ENCODE results near the gene NDUFB2. TPM values are rescaled to one million over a fixed set of nuclear protein-coding genes. Genes with fewer than 3 reads are reported as not detected.
"Not testable (repeated sequence)": the region's sequence is repeated elsewhere in the genome, so short reads cannot be mapped to it uniquely, and the experiment has no call there.

NDUFB2 gene
- polyA plus RNA-seq, 1 donor (not counting 4 experiments of a cell fraction or from before 2014, with no cell fraction given) = 379 TPM

- Histone ChIP-seq H3K27ac (ENCODE audit: control insufficient read depth, insufficient read depth, low read length) (no peak overlapping the region), H3K79me2 (ENCODE audit: control insufficient read depth, insufficient read depth, low read length) (no peaks in the 10 kb centered on the region), H4K20me1 (ENCODE audit: control insufficient read depth, extremely low read depth, insufficient read depth, low read length) (no peaks in the 10 kb centered on the region), H3K36me3 (ENCODE audit: control insufficient read depth in 2 of 2, extremely low read depth in 1 of 2, insufficient read depth in 2 of 2, low read length in 2 of 2) (no peaks in the 10 kb centered on the region), H3K4me2 (ENCODE audit: control insufficient read depth, extremely low read depth, insufficient read depth, low read depth, low read length) (no peak overlapping the region), H3K27me3 (ENCODE audit: control insufficient read depth, extremely low read depth, insufficient read depth, low read length) (no peaks in the 10 kb centered on the region), H3K9ac (ENCODE audit: control insufficient read depth, extremely low read depth, insufficient read depth, low read length) (no peak overlapping the region), H3K4me3 (ENCODE audit: control insufficient read depth in 2 of 3, extremely low read depth in 1 of 3, insufficient read depth in 2 of 3, low read depth in 1 of 3, low read length in 3 of 3) (no peak overlapping the region), H2AFZ (ENCODE audit: control insufficient read depth, low read length) (no peak overlapping the region), H3K9me1 (ENCODE audit: control insufficient read depth, extremely low read depth, insufficient read depth, low read length) (no peaks in the 10 kb centered on the region), H3K4me1 (ENCODE audit: control insufficient read depth, extremely low read depth, insufficient read depth, low read length) (peaks cover 12% of the 10 kb centered on the region), H3K9me3 (ENCODE audit: control insufficient read depth, low read depth, low read length) (no peaks in the 10 kb centered on the region)
- TF ChIP-seq, protein P1, sequence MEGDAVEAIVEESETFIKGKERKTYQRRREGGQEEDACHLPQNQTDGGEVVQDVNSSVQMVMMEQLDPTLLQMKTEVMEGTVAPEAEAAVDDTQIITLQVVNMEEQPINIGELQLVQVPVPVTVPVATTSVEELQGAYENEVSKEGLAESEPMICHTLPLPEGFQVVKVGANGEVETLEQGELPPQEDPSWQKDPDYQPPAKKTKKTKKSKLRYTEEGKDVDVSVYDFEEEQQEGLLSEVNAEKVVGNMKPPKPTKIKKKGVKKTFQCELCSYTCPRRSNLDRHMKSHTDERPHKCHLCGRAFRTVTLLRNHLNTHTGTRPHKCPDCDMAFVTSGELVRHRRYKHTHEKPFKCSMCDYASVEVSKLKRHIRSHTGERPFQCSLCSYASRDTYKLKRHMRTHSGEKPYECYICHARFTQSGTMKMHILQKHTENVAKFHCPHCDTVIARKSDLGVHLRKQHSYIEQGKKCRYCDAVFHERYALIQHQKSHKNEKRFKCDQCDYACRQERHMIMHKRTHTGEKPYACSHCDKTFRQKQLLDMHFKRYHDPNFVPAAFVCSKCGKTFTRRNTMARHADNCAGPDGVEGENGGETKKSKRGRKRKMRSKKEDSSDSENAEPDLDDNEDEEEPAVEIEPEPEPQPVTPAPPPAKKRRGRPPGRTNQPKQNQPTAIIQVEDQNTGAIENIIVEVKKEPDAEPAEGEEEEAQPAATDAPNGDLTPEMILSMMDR (optimal IDR thresholded peaks at IDR 0.05 in 1 of 3, IDR thresholded peaks at IDR 0.05 in 1 of 3, conservative IDR thresholded peaks at IDR 0.05 in 1 of 3; ENCODE audit: extremely low read depth in 1 of 3, insufficient read depth in 2 of 3, low read length in 3 of 3) = no peak
- no peak for TF ChIP-seq EZH2 (IDR thresholded peaks at IDR 0.05; ENCODE audit: low read length)
- DNase-seq (ENCODE audit: low read depth, low spot score) (no peak), FAIRE-seq (no peak)
- dilution Hi-C loops (cut with MboI; ENCODE audit: extremely low pct_ligation_motif_present, low sequenced_read_pairs) = no loop called here
Measured at GRCh38 chr7:140659856-140660255, 36.7 kb upstream of the NDUFB2 start.

GRCh38 chr7:140661124-140661523 lies 35.4 kb upstream of the NDUFB2 start:
- no peak overlapping the region for H3K4me3 ChIP-seq (ENCODE audit: control insufficient read depth in 2 of 3, extremely low read depth in 1 of 3, insufficient read depth in 2 of 3, low read depth in 1 of 3, low read length in 3 of 3)
- no peak overlapping the region for H2AFZ ChIP-seq (ENCODE audit: control insufficient read depth, low read length)
- dilution Hi-C loops (cut with MboI; ENCODE audit: extremely low pct_ligation_motif_present, low sequenced_read_pairs) = no loop called here
- H3K4me2 ChIP-seq (ENCODE audit: control insufficient read depth, extremely low read depth, insufficient read depth, low read depth, low read length) = no peak overlapping the region
- no peaks in the 10 kb centered on the region for H3K9me3 ChIP-seq (ENCODE audit: control insufficient read depth, low read depth, low read length)
- no peak overlapping the region for H3K27ac ChIP-seq (ENCODE audit: control insufficient read depth, insufficient read depth, low read length)
- H3K27me3 ChIP-seq (ENCODE audit: control insufficient read depth, extremely low read depth, insufficient read depth, low read length) = no peaks in the 10 kb centered on the region
- H3K36me3 ChIP-seq (ENCODE audit: control insufficient read depth in 2 of 2, extremely low read depth in 1 of 2, insufficient read depth in 2 of 2, low read length in 2 of 2) = no peaks in the 10 kb centered on the region
- H3K79me2 ChIP-seq (ENCODE audit: control insufficient read depth, insufficient read depth, low read length) = no peaks in the 10 kb centered on the region
- TF ChIP-seq, protein P1 (optimal IDR thresholded peaks at IDR 0.05 in 1 of 3, IDR thresholded peaks at IDR 0.05 in 1 of 3, conservative IDR thresholded peaks at IDR 0.05 in 1 of 3; ENCODE audit: extremely low read depth in 1 of 3, insufficient read depth in 2 of 3, low read length in 3 of 3) = no peak
- TF ChIP-seq EZH2 (IDR thresholded peaks at IDR 0.05; ENCODE audit: low read length) = no peak
- H4K20me1 ChIP-seq (ENCODE audit: control insufficient read depth, extremely low read depth, insufficient read depth, low read length) = no peaks in the 10 kb centered on the region
- FAIRE-seq (no peak), DNase-seq (ENCODE audit: low read depth, low spot score) (no peak)
- H3K9ac ChIP-seq (ENCODE audit: control insufficient read depth, extremely low read depth, insufficient read depth, low read length) = no peak overlapping the region
- H3K4me1 ChIP-seq (ENCODE audit: control insufficient read depth, extremely low read depth, insufficient read depth, low read length) = peaks cover 10% of the 10 kb centered on the region
- H3K9me1 ChIP-seq (ENCODE audit: control insufficient read depth, extremely low read depth, insufficient read depth, low read length) = no peaks in the 10 kb centered on the region

GRCh38 chr7:140662938-140663337 lies 33.6 kb upstream of the NDUFB2 start:
- H3K9ac ChIP-seq (ENCODE audit: control insufficient read depth, extremely low read depth, insufficient read depth, low read length); H3K27ac ChIP-seq (ENCODE audit: control insufficient read depth, insufficient read depth, low read length); H2AFZ ChIP-seq (ENCODE audit: control insufficient read depth, low read length); dilution Hi-C loops (cut with MboI; ENCODE audit: extremely low pct_ligation_motif_present, low sequenced_read_pairs); H3K9me1 ChIP-seq (ENCODE audit: control insufficient read depth, extremely low read depth, insufficient read depth, low read length); H3K4me3 ChIP-seq (ENCODE audit: control insufficient read depth in 2 of 3, extremely low read depth in 1 of 3, insufficient read depth in 2 of 3, low read depth in 1 of 3, low read length in 3 of 3); H3K9me3 ChIP-seq (ENCODE audit: control insufficient read depth, low read depth, low read length); H3K79me2 ChIP-seq (ENCODE audit: control insufficient read depth, insufficient read depth, low read length); FAIRE-seq; DNase-seq (ENCODE audit: low read depth, low spot score); H3K36me3 ChIP-seq (ENCODE audit: control insufficient read depth in 2 of 2, extremely low read depth in 1 of 2, insufficient read depth in 2 of 2, low read length in 2 of 2); H3K4me2 ChIP-seq (ENCODE audit: control insufficient read depth, extremely low read depth, insufficient read depth, low read depth, low read length); H4K20me1 ChIP-seq (ENCODE audit: control insufficient read depth, extremely low read depth, insufficient read depth, low read length); H3K27me3 ChIP-seq (ENCODE audit: control insufficient read depth, extremely low read depth, insufficient read depth, low read length); H3K4me1 ChIP-seq (ENCODE audit: control insufficient read depth, extremely low read depth, insufficient read depth, low read length): not testable (repeated sequence)

Data from keratinocyte (primary cell).